HG03558 (cell line): ENCODE results near the gene FAR1.

Source experiments
- ATAC-seq: cut with Tn5 transposase; IDR thresholded peaks from one replicate; pipeline ENCODE4 v1.9.1; 2021; ENCODE audit warnings: moderate number of reproducible peaks; ENCODE audit not compliant: unreplicated experiment; ENCODE audit errors: extremely low read depth

FAR1 gene

DNA sequence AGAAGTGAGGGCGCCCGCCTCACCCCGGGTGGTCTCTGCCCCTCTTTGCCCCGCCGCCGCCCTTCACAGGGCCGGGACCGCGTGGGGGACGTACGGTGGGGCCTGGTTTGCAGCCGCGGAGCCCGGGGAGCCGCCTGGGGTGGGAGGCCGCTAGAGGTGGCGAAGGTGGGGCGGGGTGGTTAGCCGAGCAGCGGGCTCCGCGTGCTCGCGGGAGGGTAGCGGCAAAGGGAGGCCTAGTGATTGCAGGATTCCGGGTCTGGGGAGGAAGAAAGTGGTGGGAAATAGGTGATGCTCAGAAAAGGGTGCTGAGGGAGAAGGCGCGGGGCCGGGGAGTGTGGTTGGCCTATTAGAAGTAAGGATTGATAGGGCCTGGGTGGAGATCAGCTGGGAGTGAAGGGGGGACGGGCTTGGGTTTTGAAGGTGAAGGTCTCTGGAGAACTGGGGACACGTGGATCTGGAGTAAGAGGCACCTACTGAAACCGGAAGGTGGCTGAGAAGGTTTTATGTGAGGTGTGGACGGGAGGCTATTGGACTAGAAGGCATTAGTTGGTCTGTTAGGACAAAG lies 571 bp downstream of the FAR1 start:
- no peak for ATAC-seq

- no peak for ATAC-seq
Measured at GRCh38 chr11:13669544-13670488, 1.3 kb downstream of the FAR1 start.

DNA sequence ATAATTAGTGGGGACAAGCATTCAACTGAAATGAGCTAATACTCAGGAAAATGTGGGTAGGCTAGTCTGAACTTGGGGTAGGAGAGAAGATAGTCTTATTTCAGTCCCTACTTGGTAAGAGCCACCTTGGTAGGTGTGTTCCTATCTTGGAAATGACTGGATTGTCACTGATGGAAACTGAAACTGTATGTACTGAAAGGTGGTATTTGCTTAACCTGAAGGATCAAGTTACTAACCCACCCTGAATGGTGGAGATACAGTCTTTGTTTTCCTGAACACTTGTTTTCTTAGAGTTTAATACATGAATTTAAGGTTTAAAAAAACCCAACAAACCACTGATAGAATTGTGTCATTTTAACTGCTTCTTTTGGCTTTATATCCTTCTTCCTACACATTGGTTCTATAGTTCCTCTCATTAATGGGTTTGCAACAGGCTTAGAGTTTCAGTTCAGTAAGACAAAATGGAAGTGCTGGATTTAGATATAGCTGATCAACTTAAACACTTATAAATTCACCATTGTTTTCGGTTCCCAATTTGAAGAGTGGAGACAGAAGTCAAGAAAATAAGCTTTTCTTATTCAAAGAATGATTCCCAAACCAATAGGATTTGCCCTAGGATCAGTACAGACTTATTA lies 4.2 kb downstream of the FAR1 start:
- ATAC-seq, result no peak

- no peak for ATAC-seq
Measured at GRCh38 chr11:13674799-13675509, 6.5 kb downstream of the FAR1 start.

- no peak for ATAC-seq
Measured at GRCh38 chr11:13676576-13676975, 8.1 kb downstream of the FAR1 start.

DNA sequence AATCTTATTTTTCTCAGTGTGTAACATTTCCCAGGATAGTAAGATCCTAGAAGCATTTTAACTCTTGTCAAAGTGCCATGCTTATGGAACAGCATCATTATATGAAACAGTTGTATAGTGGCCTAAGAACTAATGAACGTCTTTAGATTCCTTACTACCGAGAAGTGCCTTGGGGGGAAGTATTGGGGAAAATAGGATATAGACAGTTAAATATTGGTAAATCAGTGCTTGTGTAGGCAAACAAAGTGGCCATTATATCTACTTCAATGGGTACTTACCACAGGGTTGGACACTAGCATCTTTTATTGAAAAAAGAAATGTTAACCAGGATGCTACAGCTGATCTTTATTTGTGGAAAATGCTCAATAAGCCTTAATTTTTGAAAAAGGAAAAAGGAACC lies 11.3 kb downstream of the FAR1 start:
- ATAC-seq, result no peak

DNA sequence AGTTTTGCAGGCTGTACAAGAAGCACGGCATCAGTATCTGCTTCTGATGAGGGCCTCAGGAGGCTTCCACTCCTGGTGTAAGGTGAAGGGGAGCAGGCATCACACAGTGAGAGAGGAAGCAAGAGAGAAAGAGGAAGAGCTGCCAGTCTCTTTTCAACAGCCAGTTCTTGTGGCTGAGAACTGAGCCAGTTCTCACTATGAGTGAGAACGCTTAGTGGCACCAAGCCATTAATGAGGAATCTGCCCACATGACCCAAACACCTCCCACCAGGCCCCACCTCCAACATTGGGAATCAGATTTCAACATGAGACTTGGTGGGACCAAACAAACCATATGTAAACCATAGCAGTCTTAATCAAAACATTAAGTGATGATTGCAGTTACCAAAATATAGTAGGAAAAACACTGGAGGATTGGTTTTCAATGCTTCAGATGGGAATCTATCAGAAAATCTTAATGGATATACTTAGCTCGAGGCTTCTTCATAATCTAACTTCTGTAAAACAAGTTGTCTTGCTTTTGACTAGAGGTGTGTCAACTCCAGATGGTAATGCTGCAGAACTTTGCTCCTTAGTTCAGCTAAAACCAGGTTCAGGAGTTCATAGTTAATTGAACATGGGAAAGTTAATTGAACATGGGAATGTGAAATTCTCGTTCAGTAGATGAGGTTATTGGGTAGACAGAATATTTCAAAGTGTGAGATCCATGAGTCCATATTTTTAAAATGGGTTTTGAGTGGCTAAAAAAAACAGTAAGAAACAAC lies 12.2 kb downstream of the FAR1 start:
- peak; percentile 87 for ATAC-seq

GRCh38 chr11:13681446-13681845 lies 13.0 kb downstream of the FAR1 start:
- ATAC-seq, result no peak

- no peak for ATAC-seq
Measured at GRCh38 chr11:13682212-13682611, 13.7 kb downstream of the FAR1 start.

- no peak for ATAC-seq
Measured at GRCh38 chr11:13685461-13686108, 17.1 kb downstream of the FAR1 start.

GRCh38 chr11:13686776-13687175 lies 18.3 kb downstream of the FAR1 start:
- no peak for ATAC-seq

DNA sequence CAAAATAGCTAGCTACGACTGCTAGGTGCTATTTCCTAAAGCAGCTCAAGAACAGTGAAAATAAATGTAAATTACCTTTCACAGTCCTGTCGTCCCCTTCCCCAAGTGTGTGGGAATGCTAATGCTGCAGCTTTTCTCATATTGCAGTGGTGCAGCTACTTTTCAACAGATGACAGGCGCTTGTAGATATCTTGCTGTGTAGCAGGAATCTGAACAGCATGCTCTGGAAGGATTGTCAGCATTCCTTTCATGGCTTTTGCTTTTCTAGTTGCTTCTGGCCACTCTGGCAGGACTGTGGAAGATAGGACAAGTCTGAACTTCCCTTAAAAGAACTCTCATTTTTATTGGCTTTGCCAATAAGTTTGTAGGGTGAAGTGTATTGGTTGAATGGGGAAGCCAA lies 18.8 kb downstream of the FAR1 start:
- no peak for ATAC-seq

DNA sequence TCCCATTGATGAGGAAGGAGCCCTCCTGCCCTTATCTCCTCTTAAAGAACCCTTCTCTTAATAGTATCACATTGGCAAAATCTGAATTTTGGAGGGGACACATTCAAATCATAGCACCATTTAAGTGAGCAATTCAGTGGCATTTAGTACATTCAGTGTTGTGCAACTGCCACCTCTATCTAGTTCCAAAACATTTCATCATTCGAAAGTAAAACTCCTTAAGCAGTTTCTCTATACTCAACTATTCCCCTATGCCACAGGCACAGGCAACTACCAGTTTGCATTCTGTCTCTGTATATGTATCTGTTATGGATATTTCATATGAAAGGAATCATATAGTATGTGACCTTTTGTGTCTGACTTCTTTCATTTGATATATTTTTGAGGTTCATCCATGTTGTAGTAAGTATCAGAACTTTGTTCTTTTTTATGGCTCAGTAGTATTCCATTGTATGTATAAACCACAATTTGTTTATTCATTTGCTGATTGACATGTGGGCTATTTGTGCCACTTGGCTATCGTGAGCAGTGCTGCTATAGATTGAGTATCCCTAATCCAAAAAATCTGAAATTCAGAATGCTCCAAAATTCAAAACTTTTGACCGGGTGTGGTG lies 22.9 kb downstream of the FAR1 start:
- no peak for ATAC-seq

DNA sequence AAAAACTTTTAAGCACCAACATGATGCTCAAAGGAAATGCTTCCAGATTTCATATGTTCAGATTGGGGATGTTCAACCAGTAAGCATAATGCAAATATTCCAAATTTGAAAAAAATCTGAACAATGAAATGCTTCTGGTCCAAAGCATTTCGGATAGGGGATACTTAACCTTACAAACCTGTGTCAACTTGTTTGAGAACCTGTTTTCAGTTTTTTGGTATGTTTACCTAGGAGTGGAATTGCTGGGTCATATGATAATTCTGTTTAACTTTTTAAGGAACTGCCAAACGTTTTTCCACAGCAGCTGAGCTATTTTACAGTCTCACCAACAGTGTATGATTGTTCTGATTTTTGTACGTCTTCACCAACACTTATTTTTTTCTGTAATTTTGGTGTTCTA lies 23.7 kb downstream of the FAR1 start:
- no peak for ATAC-seq

GRCh38 chr11:13694115-13694514 lies 25.6 kb downstream of the FAR1 start:
- no peak for ATAC-seq

GRCh38 chr11:13695886-13696285 lies 27.4 kb downstream of the FAR1 start:
- ATAC-seq, result no peak

DNA sequence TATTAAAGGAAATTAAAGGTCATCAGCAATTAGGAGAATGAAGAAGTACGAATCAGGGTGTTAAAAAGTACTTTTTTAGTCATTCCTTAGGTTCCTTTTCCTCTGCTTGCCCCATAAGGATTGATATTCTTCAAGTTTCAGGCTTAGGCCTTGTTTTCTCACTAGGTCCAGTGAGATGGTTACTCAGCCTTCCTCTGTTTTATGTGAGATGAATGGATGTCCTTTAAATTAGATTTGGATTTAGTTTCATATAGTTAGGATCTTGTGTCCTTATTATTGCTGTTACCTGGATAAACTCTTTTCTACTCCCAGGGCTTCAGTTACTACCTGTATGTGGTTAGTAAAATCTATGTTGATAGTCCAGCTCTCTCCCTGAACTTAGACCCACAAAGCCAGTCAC lies 29.2 kb downstream of the FAR1 start:
- no peak for ATAC-seq

- ATAC-seq, result no peak
Measured at GRCh38 chr11:13698132-13698531, 29.7 kb downstream of the FAR1 start.

GRCh38 chr11:13699041-13699440 lies 30.6 kb downstream of the FAR1 start:
- ATAC-seq, result no peak
